H9 (cell line): ENCODE results near the gene PTPMT1. TPM values are rescaled to one million over a fixed set of nuclear protein-coding genes. Genes with fewer than 3 reads are reported as not detected.

Experiments
- DNase-seq: peaks from one replicate; pipeline ENCODE4 v3.0.0-alpha.2; 2017
- H2AFZ ChIP-seq: one replicate; pipeline ENCODE4 v1.6.1; 2013; ENCODE audit warnings: mild to moderate bottlenecking, low read length, control low read depth, moderate library complexity
- H2AK5ac ChIP-seq: 2 replicates; pipeline ENCODE4 v1.6.1; 2013; ENCODE audit warnings: low read length, control low read depth, mixed read lengths; ENCODE audit not compliant: insufficient read length
- H2BK120ac ChIP-seq: one replicate; pipeline ENCODE4 v1.6.1; 2013; ENCODE audit warnings: low read depth, mild to moderate bottlenecking, low read length, control low read depth, inconsistent platforms; ENCODE audit not compliant: poor library complexity, severe bottlenecking
- H2BK12ac ChIP-seq: 2 replicates; pipeline ENCODE4 v1.6.1; 2013; ENCODE audit warnings: low read length, control low read depth, mixed read lengths, low read depth; ENCODE audit not compliant: insufficient read length
- H2BK15ac ChIP-seq: 2 replicates; pipeline ENCODE4 v1.6.1; 2013; ENCODE audit warnings: low read depth, low read length, control low read depth
- H2BK20ac ChIP-seq: one replicate; pipeline ENCODE4 v1.6.1; 2013; ENCODE audit warnings: low read depth, mild to moderate bottlenecking, low read length, control low read depth, inconsistent platforms; ENCODE audit not compliant: poor library complexity, severe bottlenecking
- H2BK5ac ChIP-seq: 2 replicates; pipeline ENCODE4 v1.6.1; 2013; ENCODE audit warnings: low read length, control low read depth, mixed read lengths; ENCODE audit not compliant: insufficient read length
- H3K14ac ChIP-seq: 2 replicates; pipeline ENCODE4 v1.6.1; 2013; ENCODE audit warnings: low read length, control low read depth; ENCODE audit not compliant: insufficient read depth
- H3K18ac ChIP-seq: 2 replicates; pipeline ENCODE4 v1.6.1; 2013; ENCODE audit warnings: low read depth, mild to moderate bottlenecking, mixed read lengths, low read length, control low read depth; ENCODE audit not compliant: insufficient read length
- H3K23ac ChIP-seq: 2 replicates; pipeline ENCODE4 v1.6.1; 2013; ENCODE audit warnings: low read length, control low read depth, mixed read lengths, low read depth; ENCODE audit not compliant: insufficient read length
- H3K23me2 ChIP-seq: 2 replicates; pipeline ENCODE4 v1.6.1; 2013; ENCODE audit warnings: low read depth, mild to moderate bottlenecking, mixed read lengths, low read length, control low read depth; ENCODE audit not compliant: insufficient read length, poor library complexity, severe bottlenecking
- H3K27ac ChIP-seq: 2 replicates; pipeline ENCODE4 v1.5.1; 2013; ENCODE audit warnings: low read length, control low read depth, mixed read lengths, low read depth; ENCODE audit not compliant: insufficient read length
- H3K27me3 ChIP-seq: 2 replicates; pipeline ENCODE4 v1.6.1; 2013; ENCODE audit warnings: low read length, control low read depth, inconsistent platforms; ENCODE audit not compliant: insufficient read depth
- H3K4ac ChIP-seq: 2 replicates; pipeline ENCODE4 v1.6.1; 2013; ENCODE audit warnings: low read depth, mild to moderate bottlenecking, control low read depth, inconsistent platforms, low read length, moderate library complexity
- H3K4me1 ChIP-seq: 2 replicates; pipeline ENCODE4 v1.6.1; 2013; ENCODE audit warnings: low read length, control low read depth, inconsistent platforms; ENCODE audit not compliant: insufficient read depth
- H3K4me2 ChIP-seq: 2 replicates; pipeline ENCODE4 v1.6.1; 2013; ENCODE audit warnings: low read length, control low read depth, mixed read lengths; ENCODE audit not compliant: insufficient read length, insufficient read depth
- H3K56ac ChIP-seq: 2 replicates; pipeline ENCODE4 v1.6.1; 2013; ENCODE audit warnings: low read depth, mild to moderate bottlenecking, mixed read lengths, low read length, control low read depth; ENCODE audit not compliant: insufficient read length
- H3K79me1 ChIP-seq: 2 replicates; pipeline ENCODE4 v1.6.1; 2013; ENCODE audit warnings: low read depth, mild to moderate bottlenecking, moderate library complexity, low read length, control low read depth, inconsistent platforms; ENCODE audit not compliant: insufficient read depth, poor library complexity, severe bottlenecking
- H3K79me2 ChIP-seq: 2 replicates; pipeline ENCODE4 v1.6.1; 2013; ENCODE audit warnings: low read length, control low read depth, inconsistent platforms; ENCODE audit not compliant: insufficient read depth
- H3K9ac ChIP-seq: 2 replicates; pipeline ENCODE4 v1.6.1; 2013; ENCODE audit warnings: low read length, control low read depth, mixed read lengths; ENCODE audit not compliant: insufficient read length; ENCODE audit errors: extremely low read depth
- H3K9me3 ChIP-seq: one replicate; pipeline ENCODE4 v1.6.1; 2013; ENCODE audit warnings: low read depth, low read length, inconsistent platforms; ENCODE audit not compliant: control insufficient read depth
- H3T11ph ChIP-seq: one replicate; pipeline ENCODE4 v1.6.1; 2013; ENCODE audit warnings: mild to moderate bottlenecking, low read length, control low read depth, inconsistent platforms
- H4K20me1 ChIP-seq: one replicate; pipeline ENCODE4 v1.6.1; 2013; ENCODE audit not compliant: control insufficient read depth, insufficient read length, insufficient read depth
- H4K5ac ChIP-seq: 2 replicates; pipeline ENCODE4 v1.6.1; 2013; ENCODE audit warnings: low read depth, mild to moderate bottlenecking, mixed read lengths, low read length, control low read depth; ENCODE audit not compliant: insufficient read length
- H4K8ac ChIP-seq: replicated peaks from 2 replicates; pipeline ENCODE4 v1.6.1; 2013; ENCODE audit warnings: low read length, control low read depth, mixed read lengths, low read depth; ENCODE audit not compliant: insufficient read length
- H4K91ac ChIP-seq: 2 replicates; pipeline ENCODE4 v1.6.1; 2013; ENCODE audit warnings: low read depth, mild to moderate bottlenecking, moderate library complexity, mixed read lengths, low read length, control low read depth; ENCODE audit not compliant: insufficient read length
- H3K27ac Mint-ChIP-seq, 3 experiments: 2 replicates in 2 of 3; 3 replicates in 1 of 3; pipeline ENCODE4 v1.8.0; 2020 to 2021; ENCODE audit warnings: mixed read lengths in 3 of 3, mild to moderate bottlenecking in 1 of 3, moderate library complexity in 1 of 3
- H3K27me3 Mint-ChIP-seq: 2 replicates; pipeline ENCODE4 v1.8.0; 2021; ENCODE audit warnings: low read depth, mild to moderate bottlenecking, moderate library complexity, mixed read lengths
- H3K36me3 Mint-ChIP-seq, 3 experiments: 2 replicates in 2 of 3; 3 replicates in 1 of 3; pipeline ENCODE4 v1.8.0; 2020 to 2021; ENCODE audit warnings: low read depth in 3 of 3, mixed read lengths in 3 of 3; ENCODE audit not compliant: insufficient read depth in 1 of 3
- H3K4me1 Mint-ChIP-seq, 2 experiments: 2 replicates each; pipeline ENCODE4 v1.8.0; 2020; ENCODE audit warnings: mixed read lengths in 2 of 2
- H3K4me3 Mint-ChIP-seq, 2 experiments: 2 replicates in 1 of 2; 3 replicates in 1 of 2; pipeline ENCODE4 v1.8.0; 2020 to 2021; ENCODE audit warnings: mild to moderate bottlenecking in 2 of 2, mixed read lengths in 2 of 2, moderate library complexity in 1 of 2
- H3K9me3 Mint-ChIP-seq, 2 experiments: 2 replicates in 1 of 2; 3 replicates in 1 of 2; pipeline ENCODE4 v1.8.0; 2020; ENCODE audit warnings: mild to moderate bottlenecking in 2 of 2, mixed read lengths in 2 of 2, moderate library complexity in 1 of 2
- CTCF ChIP-seq: fragments of 200-600 bp; sonication (generic); conservative IDR thresholded peaks from 3 replicates; pipeline ENCODE4 v1.8.0; 2021; ENCODE audit warnings: antibody characterized with exemption, mild to moderate bottlenecking
- WGBS: extraction: QIAGEN DNeasy Blood & Tissue Kit; methylation state at CpG from one replicate; pipeline ENCODE4 v1.1.7; 2013; ENCODE audit warnings: missing lambda C conversion rate, low lambda C conversion rate, mixed read lengths; ENCODE audit not compliant: insufficient read length; ENCODE audit errors: extremely low coverage; 5-methylcytosine and 5-hydroxymethylcytosine counted together
- total RNA-seq: library from RNA; stranded (reverse); gene quantifications from 2 replicates; pipeline ENCODE4 v1.2.1, GENCODE V29; 2021

PTPMT1 gene
- total RNA-seq, 1 experiment from 2014 or later: 72.9 TPM

- H3T11ph ChIP-seq: no peak overlapping the region
- H3K23ac ChIP-seq: no peak overlapping the region
- peaks cover 0 to 4% (median 2%) of the 10 kb centered on the region in 3 experiments; a peak in 2 of 7 replicates for H3K36me3 Mint-ChIP-seq
- H4K8ac ChIP-seq: no peak overlapping the region
- H3K4me3 Mint-ChIP-seq: no peak overlapping the region
- H4K20me1 ChIP-seq: no peaks in the 10 kb centered on the region
- no peaks in the 10 kb centered on the region for H3K4me1 ChIP-seq
- H3K4me1 Mint-ChIP-seq: no peaks in the 10 kb centered on the region
- H3K27ac Mint-ChIP-seq: no peak overlapping the region
- no peak overlapping the region for H3K14ac ChIP-seq
- no peaks in the 10 kb centered on the region for H3K27me3 ChIP-seq
- TF ChIP-seq CTCF: no peak
- H3K18ac ChIP-seq: no peak overlapping the region
- H3K9me3 ChIP-seq: no peaks in the 10 kb centered on the region
- no peak for DNase-seq
- no peak overlapping the region for H2BK20ac ChIP-seq
- WGBS: no CpG with 5 or more reads among the region's 7 CpGs
- no peaks in the 10 kb centered on the region for H3K9me3 Mint-ChIP-seq
- H3K9ac ChIP-seq: no peak overlapping the region
- no peaks in the 10 kb centered on the region for H3K79me2 ChIP-seq
- H2AFZ ChIP-seq: no peak overlapping the region
- H3K4me2 ChIP-seq: no peak overlapping the region
- no peak overlapping the region for H3K4ac ChIP-seq
- H4K91ac ChIP-seq: no peak overlapping the region
- no peak overlapping the region for H3K27ac ChIP-seq
- no peak overlapping the region for H2BK12ac ChIP-seq
- no peak overlapping the region for H2BK120ac ChIP-seq
- H3K79me1 ChIP-seq: no peaks in the 10 kb centered on the region
- H3K23me2 ChIP-seq: no peaks in the 10 kb centered on the region
- no peaks in the 10 kb centered on the region for H3K27me3 Mint-ChIP-seq
- H3K56ac ChIP-seq: no peak overlapping the region
- H4K5ac ChIP-seq: no peak overlapping the region
- H2BK5ac ChIP-seq: no peak overlapping the region
- H2BK15ac ChIP-seq: no peak overlapping the region
- no peak overlapping the region for H2AK5ac ChIP-seq
Observed at GRCh38 chr11:47607380-47607779, 42.0 kb downstream of the PTPMT1 start.
